Effector memory CD4-positive, alpha-beta T cell (primary cell): ENCODE data around the gene RGS12.

Source experiments
- DNase-seq, 3 donors: peaks; one replicate each; pipeline ENCODE4 v3.0.0-alpha.2; 2020
- H3K27ac ChIP-seq: 2 replicates; pipeline ENCODE4 v1.7.0; 2013; ENCODE audit warnings: mild to moderate bottlenecking, low read length, moderate library complexity; ENCODE audit not compliant: insufficient read depth, poor library complexity, severe bottlenecking
- H3K27me3 ChIP-seq: replicated peaks from 2 replicates; pipeline ENCODE4 v1.7.0; 2013; ENCODE audit warnings: mild to moderate bottlenecking, low read length; ENCODE audit not compliant: insufficient read depth, control insufficient read depth, poor library complexity, severe bottlenecking
- H3K36me3 ChIP-seq: 2 replicates; pipeline ENCODE4 v1.7.0; 2013; ENCODE audit warnings: mild to moderate bottlenecking, low read length, moderate library complexity; ENCODE audit not compliant: control insufficient read depth, insufficient read depth
- H3K4me1 ChIP-seq: 2 replicates; pipeline ENCODE4 v1.7.0; 2013; ENCODE audit warnings: low read length, mild to moderate bottlenecking; ENCODE audit not compliant: control insufficient read depth, insufficient read depth, poor library complexity, severe bottlenecking
- H3K4me3 ChIP-seq: 2 replicates; pipeline ENCODE4 v1.7.0; 2013; ENCODE audit warnings: low read length, low read depth, mild to moderate bottlenecking; ENCODE audit not compliant: insufficient read depth, poor library complexity, severe bottlenecking
- H3K9me3 ChIP-seq: 2 replicates; pipeline ENCODE4 v1.7.0; 2013; ENCODE audit warnings: mild to moderate bottlenecking, low read length, moderate library complexity; ENCODE audit not compliant: control insufficient read depth

The RGS12 gene

GRCh38 chr4:3254302-3255131 lies 38.3 kb upstream of the RGS12 start:
- H3K36me3 ChIP-seq, result peaks cover 3% of the 10 kb centered on the region
- H3K9me3 ChIP-seq, result no peaks in the 10 kb centered on the region
- DNase-seq, result no peak
- no peak overlapping the region for H3K4me3 ChIP-seq
- no peak overlapping the region for H3K27ac ChIP-seq
- no peaks in the 10 kb centered on the region for H3K4me1 ChIP-seq
- no peaks in the 10 kb centered on the region for H3K27me3 ChIP-seq

GRCh38 chr4:3255611-3256186 lies 37.1 kb upstream of the RGS12 start:
- peaks cover 3% of the 10 kb centered on the region for H3K36me3 ChIP-seq
- H3K4me3 ChIP-seq, result no peak overlapping the region
- H3K27ac ChIP-seq, result no peak overlapping the region
- H3K27me3 ChIP-seq, result no peaks in the 10 kb centered on the region
- H3K4me1 ChIP-seq, result no peaks in the 10 kb centered on the region
- DNase-seq, result no peak
- no peaks in the 10 kb centered on the region for H3K9me3 ChIP-seq

GRCh38 chr4:3256230-3257102 lies 36.4 kb upstream of the RGS12 start:
- H3K9me3 ChIP-seq, result no peaks in the 10 kb centered on the region
- no peak for DNase-seq

GRCh38 chr4:3257103-3257555 lies 35.7 kb upstream of the RGS12 start:
- no peaks in the 10 kb centered on the region for H3K4me1 ChIP-seq
- no peaks in the 10 kb centered on the region for H3K9me3 ChIP-seq
- no peak overlapping the region for H3K4me3 ChIP-seq
- no peaks in the 10 kb centered on the region for H3K27me3 ChIP-seq
- DNase-seq, result no peak
- H3K27ac ChIP-seq, result no peak overlapping the region
- H3K36me3 ChIP-seq, result peaks cover 3% of the 10 kb centered on the region

More at GRCh38 chr4:3256230-3257102, 36.4 kb upstream of the RGS12 start:
- H3K4me1 ChIP-seq, result no peaks in the 10 kb centered on the region
- H3K36me3 ChIP-seq, result peaks cover 3% of the 10 kb centered on the region
- H3K27ac ChIP-seq, result no peak overlapping the region
- no peak overlapping the region for H3K4me3 ChIP-seq
- no peaks in the 10 kb centered on the region for H3K27me3 ChIP-seq

- H3K27ac ChIP-seq, result no peak overlapping the region
- H3K27me3 ChIP-seq, result no peaks in the 10 kb centered on the region
- no peak overlapping the region for H3K4me3 ChIP-seq
- H3K36me3 ChIP-seq, result peaks cover 3% of the 10 kb centered on the region
- H3K9me3 ChIP-seq, result no peaks in the 10 kb centered on the region
- DNase-seq, result no peak
- no peaks in the 10 kb centered on the region for H3K4me1 ChIP-seq
Observed at GRCh38 chr4:3257556-3258482, 35.0 kb upstream of the RGS12 start.

GRCh38 chr4:3261411-3262207 lies 31.2 kb upstream of the RGS12 start:
- Histone ChIP-seq H3K27ac (no peak overlapping the region), H3K36me3 (no peaks in the 10 kb centered on the region), H3K4me1 (no peaks in the 10 kb centered on the region), H3K9me3 (no peaks in the 10 kb centered on the region), H3K4me3 (no peak overlapping the region), H3K27me3 (no peaks in the 10 kb centered on the region)
- no peak for DNase-seq

- no peaks in the 10 kb centered on the region for H3K27me3 ChIP-seq
- no peaks in the 10 kb centered on the region for H3K4me1 ChIP-seq
- no peak for DNase-seq
Observed at GRCh38 chr4:3262208-3263052, 30.4 kb upstream of the RGS12 start.

GRCh38 chr4:3263053-3263875 lies 29.6 kb upstream of the RGS12 start:
- Histone ChIP-seq H3K36me3 (no peaks in the 10 kb centered on the region), H3K9me3 (no peaks in the 10 kb centered on the region), H3K4me3 (no peak overlapping the region), H3K27ac (no peak overlapping the region), H3K27me3 (no peaks in the 10 kb centered on the region), H3K4me1 (no peaks in the 10 kb centered on the region)
- DNase-seq, result no peak

More at GRCh38 chr4:3262208-3263052, 30.4 kb upstream of the RGS12 start:
- no peaks in the 10 kb centered on the region for H3K9me3 ChIP-seq
- no peak overlapping the region for H3K4me3 ChIP-seq
- no peak overlapping the region for H3K27ac ChIP-seq
- no peaks in the 10 kb centered on the region for H3K36me3 ChIP-seq
